Ovary (tissue), 3 donors: ENCODE results near the gene GPA33.

ENCODE experiments used
- CTCF ChIP-seq, 3 donors: fragments of 450-650 bp in 2 of 3; fragments of 200-600 bp in 1 of 3; IDR thresholded peaks; one replicate each; pipeline versions ENCODE4 v1.5.1 to v1.8.0; 2016 to 2022; ENCODE audit warnings: antibody characterized with exemption in 3 of 3, mild to moderate bottlenecking in 1 of 3
- EP300 ChIP-seq: sonication (generic); formaldehyde crosslinking; IDR thresholded peaks from one replicate; pipeline ENCODE4 v1.6.1; 2017; ENCODE audit warnings: antibody characterized with exemption
- POLR2A ChIP-seq: fragments of 450-650 bp; IDR thresholded peaks from one replicate; pipeline ENCODE4 v1.6.1; 2017; ENCODE audit warnings: antibody characterized with exemption, mild to moderate bottlenecking, moderate library complexity
- donor health status: DM: no; HTN: no; CAD: no.

GRCh38 chr1:167136806-167137205 is 46.6 kb upstream of the GPA33 start:
- TF ChIP-seq CTCF (IDR thresholded peaks at IDR 0.05) (no peak), EP300 (no peak), POLR2A (no peak)
